Cardiac muscle cell (in vitro differentiated cells and primary cell): ENCODE measurements around the gene FXYD6. TPM values are rescaled to one million over a fixed set of nuclear protein-coding genes. Genes with fewer than 3 reads are reported as not detected.

Source experiments
- DNase-seq, 2 donors: peaks; one replicate each; pipeline versions ENCODE4 v3.0.0 to v3.0.0-alpha.2; 2010 to 2017; ENCODE audit warnings: low read depth in 1 of 2, low spot score in 1 of 2
- H3K27ac ChIP-seq: fragments of 200-600 bp; sonication (generic); 2 replicates; pipeline ENCODE4 v1.5.1; 2016
- H3K27me3 ChIP-seq: fragments of 200-600 bp; sonication (generic); 2 replicates; pipeline ENCODE4 v1.6.0; 2016; ENCODE audit warnings: control low read depth
- H3K36me3 ChIP-seq: fragments of 200-600 bp; sonication (generic); 2 replicates; pipeline ENCODE4 v1.5.1; 2016; ENCODE audit warnings: control low read depth
- H3K4me1 ChIP-seq: fragments of 200-600 bp; sonication (generic); 2 replicates; pipeline ENCODE4 v1.8.1; 2017; ENCODE audit warnings: low read depth, mild to moderate bottlenecking, mixed run types
- H3K4me3 ChIP-seq: fragments of 200-600 bp; sonication (generic); 2 replicates; pipeline ENCODE4 v1.5.1; 2016; ENCODE audit warnings: mild to moderate bottlenecking
- H3K9me3 ChIP-seq: fragments of 200-600 bp; sonication (generic); 2 replicates; pipeline ENCODE4 v1.5.1; 2017; ENCODE audit warnings: low read depth, mild to moderate bottlenecking, control low read depth
- CTCF ChIP-seq: IDR thresholded peaks from 2 replicates; pipeline ENCODE4 v1.5.1; 2012; ENCODE audit warnings: low read depth, mild to moderate bottlenecking, low read length
- polyA plus RNA-seq: library from polyadenylated mRNA; unstranded; fragments of >200 nt; fragmentation: Nextera tagmentation; extraction: Ambion mirVana; gene quantifications from 2 replicates; pipeline ENCODE4 v1.2.1, GENCODE V29; 2016
- total RNA-seq: library from RNA; depleted of rRNA; stranded (reverse); fragments of >200 nt; gene quantifications from 2 replicates; pipeline ENCODE4 v1.2.3, GENCODE V29; 2016

The FXYD6 gene
- total and polyA plus RNA-seq, 2 experiments from 2014 or later, result 310 to 403 TPM

GRCh38 chr11:117796456-117796871 lies 80.0 kb downstream of the FXYD6 start:
- H3K36me3 ChIP-seq, result no peaks in the 10 kb centered on the region
- peak in 1 of 2 donors; percentile 30 for DNase-seq
- H3K4me3 ChIP-seq, result peak overlapping the region; percentile 35
- peaks cover 6% of the 10 kb centered on the region for H3K4me1 ChIP-seq
- no peaks in the 10 kb centered on the region for H3K9me3 ChIP-seq
- H3K27me3 ChIP-seq, result peaks cover 93% of the 10 kb centered on the region
- no peak overlapping the region for H3K27ac ChIP-seq
- no peak for TF ChIP-seq CTCF

GRCh38 chr11:117795638-117796455 lies 80.6 kb downstream of the FXYD6 start:
- Histone ChIP-seq H3K27me3 (peaks cover 93% of the 10 kb centered on the region), H3K27ac (no peak overlapping the region), H3K4me1 (peaks cover 6% of the 10 kb centered on the region), H3K4me3 (peak overlapping the region; percentile 35), H3K9me3 (no peaks in the 10 kb centered on the region), H3K36me3 (no peaks in the 10 kb centered on the region)
- TF ChIP-seq CTCF, result no peak
- DNase-seq, result no peak

GRCh38 chr11:117794772-117795629 lies 81.5 kb downstream of the FXYD6 start:
- no peak overlapping the region for H3K4me3 ChIP-seq

GRCh38 chr11:117794135-117794534 lies 82.3 kb downstream of the FXYD6 start:
- no peak for DNase-seq
- H3K9me3 ChIP-seq, result no peaks in the 10 kb centered on the region
- no peaks in the 10 kb centered on the region for H3K36me3 ChIP-seq
- no peak overlapping the region for H3K4me3 ChIP-seq
- H3K27ac ChIP-seq, result no peak overlapping the region
- peaks cover 84% of the 10 kb centered on the region for H3K27me3 ChIP-seq
- H3K4me1 ChIP-seq, result peaks cover 6% of the 10 kb centered on the region
- no peak for TF ChIP-seq CTCF

More at GRCh38 chr11:117794772-117795629, 81.5 kb downstream of the FXYD6 start:
- H3K4me1 ChIP-seq, result peaks cover 6% of the 10 kb centered on the region
- no peak for TF ChIP-seq CTCF
- no peaks in the 10 kb centered on the region for H3K36me3 ChIP-seq
- H3K27ac ChIP-seq, result no peak overlapping the region
- DNase-seq, result no peak
- no peaks in the 10 kb centered on the region for H3K9me3 ChIP-seq
- H3K27me3 ChIP-seq, result peaks cover 88% of the 10 kb centered on the region

GRCh38 chr11:117793583-117793982 lies 82.9 kb downstream of the FXYD6 start:
- Histone ChIP-seq H3K4me1 (peaks cover 6% of the 10 kb centered on the region), H3K9me3 (no peaks in the 10 kb centered on the region), H3K27ac (no peak overlapping the region), H3K4me3 (no peak overlapping the region), H3K27me3 (peaks cover 79% of the 10 kb centered on the region), H3K36me3 (no peaks in the 10 kb centered on the region)
- no peak for TF ChIP-seq CTCF
- no peak for DNase-seq
